Measurements from ENCODE around the gene CLCA4.

CLCA4 gene

GRCh38 chr1:86616433-86616832 lies 69.6 kb downstream of the CLCA4 start (continued):
- TF ChIP-seq PATZ1 (CRISPR knock-in tag; IDR thresholded peaks at IDR 0.05; ENCODE audit: borderline replicate concordance), result no peak

- no peak for ATAC-seq
These were observed 70.0 kb downstream of the CLCA4 start for GRCh38 chr1:86616871-86617270.

GRCh38 chr1:86618358-86618757 lies 71.5 kb downstream of the CLCA4 start:
- ATAC-seq, result no peak
- TF ChIP-seq SNAI2 (CRISPR knock-in tag; IDR thresholded peaks at IDR 0.05) (no peak), ZNF8 (CRISPR knock-in tag; IDR thresholded peaks at IDR 0.05) (no peak), BACH2 (CRISPR knock-in tag; IDR thresholded peaks at IDR 0.05; ENCODE audit: borderline replicate concordance) (no peak), TOX (CRISPR knock-in tag; IDR thresholded peaks at IDR 0.05; ENCODE audit: borderline replicate concordance) (no peak), PPARA (CRISPR knock-in tag; IDR thresholded peaks at IDR 0.05; ENCODE audit: borderline replicate concordance) (no peak), OSR1 (CRISPR knock-in tag; IDR thresholded peaks at IDR 0.05) (no peak), ZNF70 (CRISPR knock-in tag; IDR thresholded peaks at IDR 0.05) (no peak), ISL1 (CRISPR knock-in tag; IDR thresholded peaks at IDR 0.05) (no peak), ZFP3 (CRISPR knock-in tag; IDR thresholded peaks at IDR 0.05) (no peak), CREB5 (CRISPR knock-in tag; IDR thresholded peaks at IDR 0.05; ENCODE audit: low read depth) (no peak), CSDC2 (CRISPR knock-in tag; IDR thresholded peaks at IDR 0.05) (no peak)

More at GRCh38 chr1:86616871-86617270, 70.0 kb downstream of the CLCA4 start:
- TF ChIP-seq GLIS3 (CRISPR knock-in tag; IDR thresholded peaks at IDR 0.05) (no peak), ZFP3 (CRISPR knock-in tag; IDR thresholded peaks at IDR 0.05) (no peak), ISL1 (CRISPR knock-in tag; IDR thresholded peaks at IDR 0.05) (no peak), OSR1 (CRISPR knock-in tag; IDR thresholded peaks at IDR 0.05) (no peak), ZNF565 (CRISPR knock-in tag; conservative IDR thresholded peaks at IDR 0.05; ENCODE audit: low read depth) (no peak)

- TF ChIP-seq PPARA (CRISPR knock-in tag; IDR thresholded peaks at IDR 0.05; ENCODE audit: borderline replicate concordance) (no peak), ARNTL (CRISPR knock-in tag; IDR thresholded peaks at IDR 0.05; ENCODE audit: borderline replicate concordance, low read depth) (no peak), RARB (CRISPR knock-in tag; IDR thresholded peaks at IDR 0.05) (no peak), GLIS3 (CRISPR knock-in tag; IDR thresholded peaks at IDR 0.05) (no peak), ZFP3 (CRISPR knock-in tag; IDR thresholded peaks at IDR 0.05) (no peak), ZFP30 (CRISPR knock-in tag; IDR thresholded peaks at IDR 0.05) (no peak), TSHZ2 (CRISPR knock-in tag; IDR thresholded peaks at IDR 0.05) (no peak), ZNF8 (CRISPR knock-in tag; IDR thresholded peaks at IDR 0.05) (no peak), TCF4 (CRISPR knock-in tag; IDR thresholded peaks at IDR 0.05; ENCODE audit: borderline replicate concordance) (no peak), ZNF565 (CRISPR knock-in tag; conservative IDR thresholded peaks at IDR 0.05; ENCODE audit: low read depth) (no peak), CSRNP3 (CRISPR knock-in tag; IDR thresholded peaks at IDR 0.05) (no peak), POU6F1 (CRISPR knock-in tag; IDR thresholded peaks at IDR 0.05; ENCODE audit: borderline replicate concordance, low read depth) (no peak), TOX (CRISPR knock-in tag; IDR thresholded peaks at IDR 0.05; ENCODE audit: borderline replicate concordance) (no peak)
- ATAC-seq, result no peak
These were observed 72.4 kb downstream of the CLCA4 start for GRCh38 chr1:86619313-86619712.

Measured in SK-N-SH treated with all-trans-retinoic acid at 6 μM for 48 hours (cell line).